Loucy (cell line): ENCODE data around the gene HOXA5.

Experiments
- H2AFZ ChIP-seq: fragments of 200-600 bp; sonication (generic); 2 replicates; pipeline ENCODE4 v1.6.0; 2016; ENCODE audit warnings: antibody characterized with exemption, mild to moderate bottlenecking, low read length, moderate library complexity
- H3F3A ChIP-seq: fragments of 200-600 bp; 2 replicates; pipeline ENCODE4 v1.6.0; 2016; ENCODE audit warnings: antibody characterized with exemption, low read depth, mild to moderate bottlenecking
- H3K27me3 ChIP-seq: fragments of 200-600 bp; sonication (generic); 2 replicates; pipeline ENCODE4 v1.6.1; 2014; ENCODE audit warnings: low read length, mild to moderate bottlenecking; ENCODE audit not compliant: insufficient read depth, poor library complexity, severe bottlenecking
- H3K36me3 ChIP-seq: fragments of 200-600 bp; sonication (generic); 2 replicates; pipeline ENCODE4 v1.6.1; 2016; ENCODE audit warnings: low read length; ENCODE audit not compliant: insufficient read depth
- H3K4me1 ChIP-seq: fragments of 200-600 bp; sonication (generic); 2 replicates; pipeline ENCODE4 v1.5.1; 2014; ENCODE audit warnings: low read length, mild to moderate bottlenecking; ENCODE audit not compliant: insufficient read depth, poor library complexity, severe bottlenecking
- H3K4me2 ChIP-seq: fragments of 200-600 bp; sonication (generic); 2 replicates; pipeline ENCODE4 v1.6.0; 2014; ENCODE audit warnings: antibody characterized with exemption, low read length, low read depth, mild to moderate bottlenecking; ENCODE audit not compliant: poor library complexity, severe bottlenecking
- H3K4me3 ChIP-seq: fragments of 200-600 bp; sonication (generic); 2 replicates; pipeline ENCODE4 v1.5.1; 2014; ENCODE audit warnings: low read length, mild to moderate bottlenecking, mixed read lengths; ENCODE audit not compliant: poor library complexity, severe bottlenecking
- H3K79me2 ChIP-seq: fragments of 200-600 bp; sonication (generic); 2 replicates; pipeline ENCODE4 v1.6.1; 2014; ENCODE audit warnings: low read length; ENCODE audit not compliant: insufficient read depth
- H3K9ac ChIP-seq: fragments of 200-600 bp; sonication (generic); 2 replicates; pipeline ENCODE4 v1.6.0; 2014; ENCODE audit warnings: mild to moderate bottlenecking, low read depth, low read length, moderate library complexity; ENCODE audit not compliant: poor library complexity, severe bottlenecking
- H3K9me2 ChIP-seq: fragments of 200-600 bp; sonication (generic); replicated peaks from 2 replicates; pipeline ENCODE4 v1.6.1; 2016; ENCODE audit warnings: low read depth, low read length, mixed read lengths
- H3K9me3 ChIP-seq: fragments of 200-600 bp; sonication (generic); 2 replicates; pipeline ENCODE4 v1.6.1; 2014; ENCODE audit warnings: mild to moderate bottlenecking, antibody characterized with exemption, low read length, low read depth; ENCODE audit not compliant: insufficient read depth
- H4K20me1 ChIP-seq: fragments of 200-600 bp; sonication (generic); 2 replicates; pipeline ENCODE4 v1.6.0; 2014; ENCODE audit warnings: antibody characterized with exemption, low read length, mild to moderate bottlenecking; ENCODE audit not compliant: insufficient read depth, poor library complexity, severe bottlenecking
- CTCF ChIP-seq: fragments of 200-600 bp; sonication (generic); conservative IDR thresholded peaks from 2 replicates; pipeline ENCODE4 v1.5.1; 2014; ENCODE audit warnings: mild to moderate bottlenecking, antibody characterized with exemption, low read length
- EZH2phosphoT487 ChIP-seq: fragments of 200-600 bp; IDR thresholded peaks from 2 replicates; pipeline ENCODE4 v1.6.1; 2018; ENCODE audit warnings: antibody characterized with exemption, mild to moderate bottlenecking, moderate library complexity, borderline replicate concordance

Gene HOXA5

GRCh38 chr7:27128034-27128433 is 15.4 kb downstream of the HOXA5 start:
- H3F3A ChIP-seq, result no peaks in the 10 kb centered on the region
- peaks cover 3% of the 10 kb centered on the region for H3K4me1 ChIP-seq
- H3K4me2 ChIP-seq, result no peak overlapping the region
- no peaks in the 10 kb centered on the region for H3K27me3 ChIP-seq
- H4K20me1 ChIP-seq, result peaks cover 66% of the 10 kb centered on the region
- no peak overlapping the region for H2AFZ ChIP-seq
- H3K79me2 ChIP-seq, result peaks cover 98% of the 10 kb centered on the region
- TF ChIP-seq CTCF (no peak), EZH2phosphoT487 (no peak)
- no peaks in the 10 kb centered on the region for H3K9me2 ChIP-seq
- no peak overlapping the region for H3K9ac ChIP-seq
- H3K36me3 ChIP-seq, result peaks cover 83% of the 10 kb centered on the region
- no peaks in the 10 kb centered on the region for H3K9me3 ChIP-seq
- H3K4me3 ChIP-seq, result no peak overlapping the region

GRCh38 chr7:27126596-27127327 is 16.7 kb downstream of the HOXA5 start:
- no peaks in the 10 kb centered on the region for H3K9me3 ChIP-seq
- no peak overlapping the region for H2AFZ ChIP-seq
- H3K27me3 ChIP-seq, result no peaks in the 10 kb centered on the region
- peaks cover 61% of the 10 kb centered on the region for H4K20me1 ChIP-seq
- H3K9ac ChIP-seq, result no peak overlapping the region
- TF ChIP-seq CTCF (no peak), EZH2phosphoT487 (no peak)
- no peaks in the 10 kb centered on the region for H3F3A ChIP-seq
- H3K36me3 ChIP-seq, result peaks cover 86% of the 10 kb centered on the region
- peaks cover 98% of the 10 kb centered on the region for H3K79me2 ChIP-seq
- no peaks in the 10 kb centered on the region for H3K4me1 ChIP-seq
- H3K4me2 ChIP-seq, result no peak overlapping the region
- H3K4me3 ChIP-seq, result no peak overlapping the region
- no peaks in the 10 kb centered on the region for H3K9me2 ChIP-seq

- no peaks in the 10 kb centered on the region for H3K4me1 ChIP-seq
- H2AFZ ChIP-seq, result no peak overlapping the region
- H3K4me3 ChIP-seq, result no peak overlapping the region
- peaks cover 61% of the 10 kb centered on the region for H4K20me1 ChIP-seq
- H3K9me2 ChIP-seq, result no peaks in the 10 kb centered on the region
- peaks cover 88% of the 10 kb centered on the region; the same call in 1 of the 2 replicates for H3K36me3 ChIP-seq
- no peak for TF ChIP-seq CTCF
- TF ChIP-seq EZH2phosphoT487, result no peak
- no peaks in the 10 kb centered on the region for H3F3A ChIP-seq
- peaks cover 98% of the 10 kb centered on the region for H3K79me2 ChIP-seq
- H3K9me3 ChIP-seq, result no peaks in the 10 kb centered on the region
- no peak overlapping the region for H3K9ac ChIP-seq
- no peak overlapping the region for H3K4me2 ChIP-seq
- no peaks in the 10 kb centered on the region for H3K27me3 ChIP-seq
Observed at GRCh38 chr7:27125986-27126394, 17.5 kb downstream of the HOXA5 start.
